ENCODE measurements around the gene TMEM176B. TPM values are rescaled to one million over a fixed set of nuclear protein-coding genes. Genes with fewer than 3 reads are reported as not detected.
A peak's percentile ranks its signal among the peaks of the same experiment; 100 is the strongest.

Gene TMEM176B
- total RNA-seq, 1 experiment from 2014 or later, result 2.2 TPM

DNA sequence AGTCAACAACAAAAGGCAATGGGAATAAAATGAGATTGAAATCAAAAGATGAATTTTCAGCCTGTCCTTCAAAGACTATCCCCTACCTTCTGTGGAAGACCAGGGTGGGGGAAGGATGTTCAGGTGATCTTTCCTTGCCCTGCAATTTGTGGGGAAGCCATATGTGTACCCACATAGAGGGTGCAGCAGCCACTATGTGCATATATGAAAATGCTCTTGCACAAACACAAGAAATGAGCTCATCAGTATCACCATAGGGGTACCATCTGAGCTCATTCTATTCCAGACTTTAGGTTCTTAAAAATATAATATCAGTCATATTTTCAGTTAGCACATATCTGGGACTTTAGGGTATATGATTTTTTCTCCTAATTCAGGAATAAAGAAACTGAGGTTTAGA lies 45.2 kb downstream of the TMEM176B start:
- BruUV-seq (replicated peaks), result TSS peak; percentile 40
- Histone ChIP-seq H3K27ac (ENCODE audit: low read depth, low read length, poor library complexity, severe bottlenecking) (no peak overlapping the region), H3K9me3 (ENCODE audit: low read depth, low read length, poor library complexity, severe bottlenecking) (no peaks in the 10 kb centered on the region), H3K4me3 (ENCODE audit: low read depth, low read length, poor library complexity, severe bottlenecking) (no peak overlapping the region), H3K36me3 (ENCODE audit: insufficient read depth, low read length, poor library complexity, severe bottlenecking) (no peaks in the 10 kb centered on the region), H3K27me3 (replicated peaks; ENCODE audit: insufficient read depth, low read depth, low read length, poor library complexity) (no peaks in the 10 kb centered on the region), H3K4me1 (ENCODE audit: insufficient read depth, low read length, poor library complexity, severe bottlenecking) (peaks cover 9% of the 10 kb centered on the region)
- ChIA-PET POLR2A (ENCODE audit: low non-redundant PET) (no interaction called here), CTCF (interaction anchor here (1.2 kb wide), 1 partner anchor 306 kb away, joined by 3 read pairs; no protein-coding TSS in a partner anchor)
- TF ChIP-seq EZH2 (IDR thresholded peaks at IDR 0.05; ENCODE audit: borderline replicate concordance, low read depth, low read length, poor library complexity, severe bottlenecking), result no peak
- TF ChIP-seq, protein P1, sequence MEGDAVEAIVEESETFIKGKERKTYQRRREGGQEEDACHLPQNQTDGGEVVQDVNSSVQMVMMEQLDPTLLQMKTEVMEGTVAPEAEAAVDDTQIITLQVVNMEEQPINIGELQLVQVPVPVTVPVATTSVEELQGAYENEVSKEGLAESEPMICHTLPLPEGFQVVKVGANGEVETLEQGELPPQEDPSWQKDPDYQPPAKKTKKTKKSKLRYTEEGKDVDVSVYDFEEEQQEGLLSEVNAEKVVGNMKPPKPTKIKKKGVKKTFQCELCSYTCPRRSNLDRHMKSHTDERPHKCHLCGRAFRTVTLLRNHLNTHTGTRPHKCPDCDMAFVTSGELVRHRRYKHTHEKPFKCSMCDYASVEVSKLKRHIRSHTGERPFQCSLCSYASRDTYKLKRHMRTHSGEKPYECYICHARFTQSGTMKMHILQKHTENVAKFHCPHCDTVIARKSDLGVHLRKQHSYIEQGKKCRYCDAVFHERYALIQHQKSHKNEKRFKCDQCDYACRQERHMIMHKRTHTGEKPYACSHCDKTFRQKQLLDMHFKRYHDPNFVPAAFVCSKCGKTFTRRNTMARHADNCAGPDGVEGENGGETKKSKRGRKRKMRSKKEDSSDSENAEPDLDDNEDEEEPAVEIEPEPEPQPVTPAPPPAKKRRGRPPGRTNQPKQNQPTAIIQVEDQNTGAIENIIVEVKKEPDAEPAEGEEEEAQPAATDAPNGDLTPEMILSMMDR (conservative IDR thresholded peaks at IDR 0.05; ENCODE audit: low read depth, low read length), result no peak
- DNase-seq (ENCODE audit: low spot score), result no peak
- intact Hi-C loops (cut with micrococcal nuclease; ENCODE audit: unreplicated experiment), result loop anchor here (2.0 to 10.0 kb wide), 2 partner anchors 306 to 470 kb away; no protein-coding TSS in a partner anchor

GRCh38 chr7:150753826-150754603 lies 46.1 kb downstream of the TMEM176B start:
- DNase-seq (ENCODE audit: low spot score), result peak; percentile 80
- intact Hi-C loops (cut with micrococcal nuclease; ENCODE audit: unreplicated experiment), result loop anchor here (2.0 to 10.0 kb wide), 2 partner anchors 305 to 469 kb away; no protein-coding TSS in a partner anchor
- H3K9me3 ChIP-seq (ENCODE audit: low read depth, low read length, poor library complexity, severe bottlenecking), result no peaks in the 10 kb centered on the region
- no peak overlapping the region for H3K4me3 ChIP-seq (ENCODE audit: low read depth, low read length, poor library complexity, severe bottlenecking)
- peaks cover 9% of the 10 kb centered on the region for H3K4me1 ChIP-seq (ENCODE audit: insufficient read depth, low read length, poor library complexity, severe bottlenecking)
- no peaks in the 10 kb centered on the region for H3K36me3 ChIP-seq (ENCODE audit: insufficient read depth, low read length, poor library complexity, severe bottlenecking)
- TF ChIP-seq, protein P1 (conservative IDR thresholded peaks at IDR 0.05; ENCODE audit: low read depth, low read length), result peak; percentile 60
- no peak for TF ChIP-seq EZH2 (IDR thresholded peaks at IDR 0.05; ENCODE audit: borderline replicate concordance, low read depth, low read length, poor library complexity, severe bottlenecking)
- BruUV-seq (replicated peaks), result no TSS peak
- no peak overlapping the region for H3K27ac ChIP-seq (ENCODE audit: low read depth, low read length, poor library complexity, severe bottlenecking)
- no peaks in the 10 kb centered on the region for H3K27me3 ChIP-seq (replicated peaks; ENCODE audit: insufficient read depth, low read depth, low read length, poor library complexity)
- CTCF ChIA-PET, result interaction anchor here (0.6 to 0.8 kb wide), 2 partner anchors 305 to 442 kb away, joined by 4 to 11 read pairs; no protein-coding TSS in a partner anchor
- POLR2A ChIA-PET (ENCODE audit: low non-redundant PET), result no interaction called here

GRCh38 chr7:150753239-150753638 lies 46.9 kb downstream of the TMEM176B start:
- Histone ChIP-seq H3K36me3 (ENCODE audit: insufficient read depth, low read length, poor library complexity, severe bottlenecking) (no peaks in the 10 kb centered on the region), H3K27ac (ENCODE audit: low read depth, low read length, poor library complexity, severe bottlenecking) (no peak overlapping the region), H3K9me3 (ENCODE audit: low read depth, low read length, poor library complexity, severe bottlenecking) (no peaks in the 10 kb centered on the region), H3K4me1 (ENCODE audit: insufficient read depth, low read length, poor library complexity, severe bottlenecking) (peaks cover 9% of the 10 kb centered on the region), H3K4me3 (ENCODE audit: low read depth, low read length, poor library complexity, severe bottlenecking) (no peak overlapping the region), H3K27me3 (replicated peaks; ENCODE audit: insufficient read depth, low read depth, low read length, poor library complexity) (no peaks in the 10 kb centered on the region)
- intact Hi-C loops (cut with micrococcal nuclease; ENCODE audit: unreplicated experiment), result loop anchor here (10.0 kb wide), 1 partner anchor 468 kb away; no protein-coding TSS in a partner anchor
- ChIA-PET POLR2A (ENCODE audit: low non-redundant PET) (no interaction called here), CTCF (no interaction called here)
- DNase-seq (ENCODE audit: low spot score), result no peak
- no peak for TF ChIP-seq EZH2 (IDR thresholded peaks at IDR 0.05; ENCODE audit: borderline replicate concordance, low read depth, low read length, poor library complexity, severe bottlenecking)
- TF ChIP-seq, protein P1 (conservative IDR thresholded peaks at IDR 0.05; ENCODE audit: low read depth, low read length), result no peak
- no TSS peak for BruUV-seq (replicated peaks)

Measured in A673 (cell line).